ENCODE data around the gene ALDH4A1. TPM values are rescaled to one million over a fixed set of nuclear protein-coding genes. Genes with fewer than 3 reads are reported as not detected.

The ALDH4A1 gene
- total and polyA plus RNA-seq, 12 donors, result 11.3 to 46.9 (median 19.8) TPM

DNA sequence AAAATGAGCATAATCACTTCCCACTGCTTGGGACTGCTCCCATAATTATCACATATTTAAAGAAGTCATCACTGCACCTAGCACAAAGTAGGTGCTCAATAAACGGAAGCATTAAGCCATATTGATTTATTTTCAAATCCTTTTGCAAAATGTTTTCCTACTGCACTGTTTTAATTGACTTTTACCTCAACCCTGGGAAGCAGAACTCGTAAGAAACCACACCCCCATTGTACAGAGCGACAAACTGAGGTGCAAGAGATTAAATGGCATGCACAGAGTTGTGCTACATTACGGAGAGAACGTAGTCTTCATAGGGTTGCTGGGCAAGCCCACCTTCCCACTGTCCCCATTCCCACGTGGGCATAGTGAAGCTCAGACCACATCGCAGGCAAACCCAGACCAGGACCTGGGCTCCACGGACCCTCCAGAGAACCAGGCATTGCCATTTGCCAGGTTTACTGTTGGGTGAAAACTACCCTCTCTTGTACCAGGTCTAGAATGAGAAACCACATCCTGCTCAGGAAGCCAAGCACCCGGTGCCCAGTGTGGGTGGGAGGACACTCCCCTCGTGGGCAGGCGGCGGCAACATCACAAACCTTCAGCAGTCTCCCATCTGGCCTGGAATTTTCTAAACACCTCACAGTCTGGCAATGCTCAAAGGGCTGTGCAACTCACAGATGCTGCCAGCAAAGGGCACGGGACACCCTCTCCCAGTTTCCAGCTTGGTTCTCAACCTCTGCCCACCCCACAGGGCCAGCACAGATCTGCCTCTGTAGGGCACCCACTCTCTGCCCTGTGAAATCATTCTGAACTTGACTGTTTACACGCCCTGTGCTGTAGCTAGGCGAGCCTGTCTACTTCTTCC is 45.9 kb upstream of the ALDH4A1 start:
- peaks cover 64 to 86% of the 10 kb centered on the region in 2 donors for H3K4me1 ChIP-seq (replicated peaks in 1 of 2)
- no peak for TF ChIP-seq POLR2A (IDR thresholded peaks at IDR 0.05)
- TF ChIP-seq CTCF (IDR thresholded peaks at IDR 0.05), result no peak
- 45 to 51% (median 49%) methylated on average over 15 of the region's 15 CpGs for WGBS, 4 donors
- no peaks in the 10 kb centered on the region for H3K36me3 ChIP-seq (replicated peaks in 1 of 2)
- H3K27ac ChIP-seq, result peak overlapping the region; percentile 70 to 96 (median 91)
- intact Hi-C loops (cut with DNase I), result no loop called here
- H3K4me3 ChIP-seq, result no peak overlapping the region
- DNase-seq, result peak in 4 of 7 donors; percentile 39 to 51 (median 48)
- H3K9me3 ChIP-seq (replicated peaks in 1 of 3), result no peaks in the 10 kb centered on the region
- H3K27me3 ChIP-seq, result no peaks in the 10 kb centered on the region

DNA sequence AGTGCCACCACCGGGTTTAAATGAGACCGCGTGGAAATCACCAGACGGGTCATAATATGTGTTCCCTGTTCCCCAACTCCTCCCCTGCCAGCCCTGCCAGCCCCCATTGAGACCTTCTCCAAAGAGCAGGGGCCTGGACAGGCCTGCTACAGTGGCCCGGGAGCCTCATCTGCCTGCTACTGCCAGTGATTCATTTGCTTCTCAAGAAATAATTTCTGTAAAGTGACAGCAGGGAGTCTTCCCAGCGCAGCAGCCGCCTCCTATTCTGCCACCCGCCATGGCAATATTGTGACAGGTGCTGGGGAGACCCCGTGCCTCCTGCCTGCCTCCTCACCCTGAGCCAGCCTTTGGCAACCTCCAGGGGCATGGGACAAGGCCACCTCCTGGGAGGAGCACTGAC is 45.2 kb upstream of the ALDH4A1 start:
- H3K9me3 ChIP-seq (replicated peaks in 1 of 3), result no peaks in the 10 kb centered on the region
- TF ChIP-seq CTCF (IDR thresholded peaks at IDR 0.05), result no peak
- peak in 1 of 2 donors; percentile 16 for TF ChIP-seq POLR2A (IDR thresholded peaks at IDR 0.05)
- intact Hi-C loops (cut with DNase I), result no loop called here
- peak in 5 of 7 donors; percentile 53 to 73 (median 62) for DNase-seq
- WGBS, 4 donors, result 35 to 61% (median 43%) methylated on average over 9 of the region's 9 CpGs
- no peaks in the 10 kb centered on the region for H3K27me3 ChIP-seq
- H3K4me3 ChIP-seq, result no peak overlapping the region
- H3K36me3 ChIP-seq (replicated peaks in 1 of 2), result no peaks in the 10 kb centered on the region
- H3K27ac ChIP-seq, result peak overlapping the region in 4 of 5 donors; percentile 2 to 96 (median 92)
- H3K4me1 ChIP-seq (replicated peaks in 1 of 2), result peaks cover 64 to 84% of the 10 kb centered on the region in 2 donors

DNA sequence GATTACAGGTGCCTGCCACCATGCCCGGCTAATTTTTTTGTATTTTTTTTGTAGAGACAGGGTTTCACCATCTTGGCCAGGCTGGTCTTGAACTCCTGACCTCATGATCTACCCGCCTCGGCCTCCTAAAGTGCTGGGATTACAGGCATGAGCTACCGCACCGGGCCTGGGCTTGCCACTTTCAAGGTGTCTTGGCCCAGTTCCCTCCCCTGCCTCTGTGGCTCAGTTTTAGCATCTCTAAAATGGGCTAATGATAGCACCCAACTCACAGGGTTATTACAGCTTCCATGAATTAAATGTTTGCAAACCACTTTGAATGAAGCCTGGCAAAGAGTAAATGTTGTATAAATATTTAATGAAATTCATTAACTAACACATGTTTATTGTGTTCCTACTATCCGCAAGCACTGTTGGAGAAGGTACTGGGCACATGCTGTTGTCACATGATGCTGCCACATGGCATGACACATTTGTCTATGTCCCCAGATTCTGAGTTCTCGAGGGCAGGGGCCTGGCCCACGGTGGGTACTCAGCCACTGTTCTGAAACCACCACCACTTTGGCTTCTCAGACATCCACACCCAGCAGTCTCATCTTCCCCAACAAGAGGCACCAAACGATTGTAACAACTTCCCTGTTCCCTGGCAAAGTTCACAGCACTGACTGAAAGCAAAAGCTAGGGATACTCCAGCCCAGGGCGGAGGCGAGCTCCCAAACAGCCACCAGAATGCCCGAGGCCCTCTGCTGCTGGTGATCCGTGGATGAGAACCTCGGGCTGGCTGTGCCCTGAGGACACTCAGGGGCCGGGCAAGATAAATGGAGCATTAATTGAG is 44.4 kb upstream of the ALDH4A1 start:
- 51 to 63% (median 55%) methylated on average over 12 to 15 of the region's 15 CpGs for WGBS, 4 donors
- no peaks in the 10 kb centered on the region for H3K27me3 ChIP-seq
- TF ChIP-seq POLR2A (IDR thresholded peaks at IDR 0.05), result no peak
- TF ChIP-seq CTCF (IDR thresholded peaks at IDR 0.05), result no peak
- no peak for DNase-seq
- peaks cover 70 to 84% of the 10 kb centered on the region in 2 donors for H3K4me1 ChIP-seq (replicated peaks in 1 of 2)
- H3K27ac ChIP-seq, result peak overlapping the region in 4 of 5 donors; percentile 2 to 96 (median 92)
- intact Hi-C loops (cut with DNase I), result no loop called here
- H3K4me3 ChIP-seq, result no peak overlapping the region
- no peaks in the 10 kb centered on the region for H3K36me3 ChIP-seq (replicated peaks in 1 of 2)
- no peaks in the 10 kb centered on the region for H3K9me3 ChIP-seq (replicated peaks in 1 of 3)

- Histone ChIP-seq H3K4me3 (no peak overlapping the region), H3K27me3 (no peaks in the 10 kb centered on the region), H3K9me3 (replicated peaks in 1 of 3) (no peaks in the 10 kb centered on the region), H3K4me1 (replicated peaks in 1 of 2) (peaks cover 70 to 84% of the 10 kb centered on the region in 2 donors), H3K27ac (peak overlapping the region in 3 of 5 donors; percentile 14 to 56 (median 38)), H3K36me3 (replicated peaks in 1 of 2) (no peaks in the 10 kb centered on the region)
- peak in 6 of 7 donors; percentile 60 to 87 (median 73) for DNase-seq
- intact Hi-C loops (cut with DNase I), result no loop called here
- no peak for TF ChIP-seq POLR2A (IDR thresholded peaks at IDR 0.05)
- no peak for TF ChIP-seq CTCF (IDR thresholded peaks at IDR 0.05)
- WGBS, 4 donors, result 37 to 51% (median 46%) methylated on average over 12 to 14 of the region's 14 CpGs
Measured at GRCh38 chr1:18945401-18945849, 43.1 kb upstream of the ALDH4A1 start.

Measured in adrenal gland (tissue), 12 donors.